ENCODE results near the gene SLC35G3.

The SLC35G3 gene

DNA sequence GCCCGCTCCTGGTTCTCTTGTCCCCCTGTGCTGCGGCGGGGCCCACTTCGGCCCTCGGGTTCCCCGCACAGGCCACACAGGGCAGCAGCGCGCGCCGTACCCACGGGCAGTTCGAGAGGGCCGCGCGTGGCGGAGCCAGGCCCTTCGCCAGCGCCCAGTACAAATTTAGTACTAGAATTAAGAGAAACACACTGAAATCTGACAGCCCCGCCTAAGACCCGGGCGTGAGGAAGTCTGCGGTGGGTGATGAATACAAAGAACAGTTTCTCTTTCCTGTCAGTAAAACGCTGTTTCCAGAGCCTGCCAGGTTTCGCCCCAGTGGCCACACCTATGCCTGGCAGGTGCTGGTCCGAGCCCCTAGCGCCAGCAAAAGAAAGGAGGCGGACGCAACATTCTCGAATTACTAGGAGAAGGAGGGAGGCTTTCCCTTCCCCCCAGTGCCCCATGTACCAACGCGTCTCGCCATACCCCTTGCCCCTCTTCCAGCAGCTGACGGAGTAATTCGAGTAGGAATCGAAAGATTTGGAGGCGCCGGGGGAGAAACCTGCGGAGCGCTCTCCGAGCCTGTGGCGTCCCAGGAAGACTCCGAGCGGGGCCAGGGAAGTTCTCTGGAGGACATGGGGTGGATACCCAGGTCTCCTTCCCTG is 48.1 kb upstream of the SLC35G3 start:
- ATAC-seq: peak; percentile 34
- no peak for TF ChIP-seq CSDC2 (CRISPR knock-in tag; IDR thresholded peaks at IDR 0.05)
- TF ChIP-seq ZNF8 (CRISPR knock-in tag; IDR thresholded peaks at IDR 0.05): no peak
- TF ChIP-seq GLIS3 (CRISPR knock-in tag; IDR thresholded peaks at IDR 0.05): no peak
- TF ChIP-seq ZFP3 (CRISPR knock-in tag; IDR thresholded peaks at IDR 0.05): no peak

DNA sequence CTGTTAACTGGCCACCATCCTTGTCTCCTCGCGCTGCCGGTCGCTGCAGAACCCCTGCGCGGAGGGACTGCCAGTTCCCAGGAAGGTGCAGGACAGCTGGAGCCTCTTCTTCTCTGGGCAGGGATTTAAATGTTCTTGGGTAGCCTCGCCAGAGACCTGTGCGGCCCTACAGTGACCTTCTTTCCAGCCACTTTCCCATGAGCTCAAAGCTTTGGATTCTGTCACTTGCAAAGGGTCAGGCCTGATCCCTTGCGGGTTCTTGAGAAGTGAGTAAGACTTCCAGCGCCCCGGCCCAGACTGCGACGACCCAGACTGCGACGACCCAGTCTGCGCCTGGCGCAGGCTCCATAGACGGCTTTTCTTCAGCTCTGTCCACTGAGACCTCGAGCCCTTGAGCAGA is 47.3 kb upstream of the SLC35G3 start:
- TF ChIP-seq ZC3H10 (CRISPR knock-in tag; IDR thresholded peaks at IDR 0.05) (no peak), RARB (CRISPR knock-in tag; IDR thresholded peaks at IDR 0.05) (no peak), ZNF8 (CRISPR knock-in tag; IDR thresholded peaks at IDR 0.05) (no peak), ISL1 (CRISPR knock-in tag; IDR thresholded peaks at IDR 0.05) (no peak), ZNF565 (CRISPR knock-in tag; conservative IDR thresholded peaks at IDR 0.05; ENCODE audit: low read depth) (no peak), CSDC2 (CRISPR knock-in tag; IDR thresholded peaks at IDR 0.05) (no peak), ZNF70 (CRISPR knock-in tag; IDR thresholded peaks at IDR 0.05) (no peak), ARNTL (CRISPR knock-in tag; IDR thresholded peaks at IDR 0.05; ENCODE audit: borderline replicate concordance, low read depth) (no peak)
- TF ChIP-seq, protein P1, sequence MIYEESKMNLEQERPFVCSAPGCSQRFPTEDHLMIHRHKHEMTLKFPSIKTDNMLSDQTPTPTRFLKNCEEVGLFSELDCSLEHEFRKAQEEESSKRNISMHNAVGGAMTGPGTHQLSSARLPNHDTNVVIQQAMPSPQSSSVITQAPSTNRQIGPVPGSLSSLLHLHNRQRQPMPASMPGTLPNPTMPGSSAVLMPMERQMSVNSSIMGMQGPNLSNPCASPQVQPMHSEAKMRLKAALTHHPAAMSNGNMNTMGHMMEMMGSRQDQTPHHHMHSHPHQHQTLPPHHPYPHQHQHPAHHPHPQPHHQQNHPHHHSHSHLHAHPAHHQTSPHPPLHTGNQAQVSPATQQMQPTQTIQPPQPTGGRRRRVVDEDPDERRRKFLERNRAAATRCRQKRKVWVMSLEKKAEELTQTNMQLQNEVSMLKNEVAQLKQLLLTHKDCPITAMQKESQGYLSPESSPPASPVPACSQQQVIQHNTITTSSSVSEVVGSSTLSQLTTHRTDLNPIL (CRISPR knock-in tag; IDR thresholded peaks at IDR 0.05; ENCODE audit: low read depth): no peak
- TF ChIP-seq, protein P2, sequence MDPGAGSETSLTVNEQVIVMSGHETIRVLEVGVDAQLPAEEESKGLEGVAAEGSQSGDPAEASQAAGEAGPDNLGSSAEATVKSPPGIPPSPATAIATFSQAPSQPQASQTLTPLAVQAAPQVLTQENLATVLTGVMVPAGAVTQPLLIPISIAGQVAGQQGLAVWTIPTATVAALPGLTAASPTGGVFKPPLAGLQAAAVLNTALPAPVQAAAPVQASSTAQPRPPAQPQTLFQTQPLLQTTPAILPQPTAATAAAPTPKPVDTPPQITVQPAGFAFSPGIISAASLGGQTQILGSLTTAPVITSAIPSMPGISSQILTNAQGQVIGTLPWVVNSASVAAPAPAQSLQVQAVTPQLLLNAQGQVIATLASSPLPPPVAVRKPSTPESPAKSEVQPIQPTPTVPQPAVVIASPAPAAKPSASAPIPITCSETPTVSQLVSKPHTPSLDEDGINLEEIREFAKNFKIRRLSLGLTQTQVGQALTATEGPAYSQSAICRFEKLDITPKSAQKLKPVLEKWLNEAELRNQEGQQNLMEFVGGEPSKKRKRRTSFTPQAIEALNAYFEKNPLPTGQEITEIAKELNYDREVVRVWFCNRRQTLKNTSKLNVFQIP (CRISPR knock-in tag; IDR thresholded peaks at IDR 0.05; ENCODE audit: borderline replicate concordance, low read depth): no peak
- no peak for ATAC-seq

DNA sequence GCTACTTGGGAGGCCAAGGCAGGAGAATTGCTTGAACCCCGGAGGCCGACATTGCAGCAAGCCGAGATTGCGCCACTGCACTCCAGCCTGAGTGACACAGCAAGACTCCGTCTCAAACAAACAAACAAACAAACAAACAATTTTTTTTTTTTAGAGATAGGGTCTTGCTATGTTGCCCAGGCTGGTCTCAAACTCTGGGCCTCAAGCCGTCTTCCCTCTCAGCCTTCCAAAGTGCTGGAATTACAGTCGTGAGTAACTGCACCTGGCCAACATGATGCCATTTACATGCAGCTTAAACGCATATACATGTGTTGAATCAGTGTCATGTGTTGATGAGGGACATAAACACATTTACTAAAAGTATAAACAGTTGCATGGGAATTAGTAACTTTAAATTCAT is 46.7 kb upstream of the SLC35G3 start:
- ATAC-seq: no peak
- TF ChIP-seq TOX (CRISPR knock-in tag; IDR thresholded peaks at IDR 0.05; ENCODE audit: borderline replicate concordance) (no peak), ESRRG (CRISPR knock-in tag; IDR thresholded peaks at IDR 0.05) (no peak), TCF4 (CRISPR knock-in tag; IDR thresholded peaks at IDR 0.05; ENCODE audit: borderline replicate concordance) (no peak), BACH2 (CRISPR knock-in tag; IDR thresholded peaks at IDR 0.05; ENCODE audit: borderline replicate concordance) (no peak), GLIS3 (CRISPR knock-in tag; IDR thresholded peaks at IDR 0.05) (no peak), RARB (CRISPR knock-in tag; IDR thresholded peaks at IDR 0.05) (no peak), ZFP3 (CRISPR knock-in tag; IDR thresholded peaks at IDR 0.05) (no peak), ARNTL (CRISPR knock-in tag; IDR thresholded peaks at IDR 0.05; ENCODE audit: borderline replicate concordance, low read depth) (no peak), ZNF565 (CRISPR knock-in tag; conservative IDR thresholded peaks at IDR 0.05; ENCODE audit: low read depth) (no peak), ZNF8 (CRISPR knock-in tag; IDR thresholded peaks at IDR 0.05) (no peak), ZC3H10 (CRISPR knock-in tag; IDR thresholded peaks at IDR 0.05) (no peak), SNAI2 (CRISPR knock-in tag; IDR thresholded peaks at IDR 0.05) (no peak)
- TF ChIP-seq, protein P3, sequence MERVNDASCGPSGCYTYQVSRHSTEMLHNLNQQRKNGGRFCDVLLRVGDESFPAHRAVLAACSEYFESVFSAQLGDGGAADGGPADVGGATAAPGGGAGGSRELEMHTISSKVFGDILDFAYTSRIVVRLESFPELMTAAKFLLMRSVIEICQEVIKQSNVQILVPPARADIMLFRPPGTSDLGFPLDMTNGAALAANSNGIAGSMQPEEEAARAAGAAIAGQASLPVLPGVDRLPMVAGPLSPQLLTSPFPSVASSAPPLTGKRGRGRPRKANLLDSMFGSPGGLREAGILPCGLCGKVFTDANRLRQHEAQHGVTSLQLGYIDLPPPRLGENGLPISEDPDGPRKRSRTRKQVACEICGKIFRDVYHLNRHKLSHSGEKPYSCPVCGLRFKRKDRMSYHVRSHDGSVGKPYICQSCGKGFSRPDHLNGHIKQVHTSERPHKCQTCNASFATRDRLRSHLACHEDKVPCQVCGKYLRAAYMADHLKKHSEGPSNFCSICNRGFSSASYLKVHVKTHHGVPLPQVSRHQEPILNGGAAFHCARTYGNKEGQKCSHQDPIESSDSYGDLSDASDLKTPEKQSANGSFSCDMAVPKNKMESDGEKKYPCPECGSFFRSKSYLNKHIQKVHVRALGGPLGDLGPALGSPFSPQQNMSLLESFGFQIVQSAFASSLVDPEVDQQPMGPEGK (CRISPR knock-in tag; IDR thresholded peaks at IDR 0.05; ENCODE audit: borderline replicate concordance): no peak
- TF ChIP-seq, protein P1 (CRISPR knock-in tag; IDR thresholded peaks at IDR 0.05; ENCODE audit: low read depth): no peak

DNA sequence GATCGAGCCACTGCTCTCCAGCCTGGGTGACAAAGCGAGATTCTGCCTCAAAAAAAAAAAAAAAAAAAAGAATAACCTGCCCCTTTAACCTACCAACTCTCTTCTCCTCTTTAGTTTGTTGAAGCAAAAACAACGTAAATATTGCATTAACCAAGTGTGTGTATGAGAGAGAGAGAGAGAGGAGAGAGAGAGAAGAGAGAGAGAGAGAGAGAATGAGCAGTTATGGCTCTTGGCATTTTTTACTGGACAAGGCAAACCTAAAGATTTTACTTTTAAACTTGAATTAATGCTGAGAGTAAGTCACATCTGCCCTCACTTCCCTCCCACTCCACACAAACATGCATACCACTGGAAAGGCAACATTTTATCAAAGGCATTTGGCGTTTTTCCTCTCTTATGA is 45.6 kb upstream of the SLC35G3 start:
- no peak for TF ChIP-seq SNAI2 (CRISPR knock-in tag; IDR thresholded peaks at IDR 0.05)
- TF ChIP-seq, protein P2 (CRISPR knock-in tag; IDR thresholded peaks at IDR 0.05; ENCODE audit: borderline replicate concordance, low read depth): no peak
- no peak for TF ChIP-seq BACH2 (CRISPR knock-in tag; IDR thresholded peaks at IDR 0.05; ENCODE audit: borderline replicate concordance)
- TF ChIP-seq ZNF565 (CRISPR knock-in tag; conservative IDR thresholded peaks at IDR 0.05; ENCODE audit: low read depth): no peak
- TF ChIP-seq ZC3H10 (CRISPR knock-in tag; IDR thresholded peaks at IDR 0.05): no peak
- no peak for ATAC-seq
